Measurements from ENCODE around the gene NUAK2.

DNA sequence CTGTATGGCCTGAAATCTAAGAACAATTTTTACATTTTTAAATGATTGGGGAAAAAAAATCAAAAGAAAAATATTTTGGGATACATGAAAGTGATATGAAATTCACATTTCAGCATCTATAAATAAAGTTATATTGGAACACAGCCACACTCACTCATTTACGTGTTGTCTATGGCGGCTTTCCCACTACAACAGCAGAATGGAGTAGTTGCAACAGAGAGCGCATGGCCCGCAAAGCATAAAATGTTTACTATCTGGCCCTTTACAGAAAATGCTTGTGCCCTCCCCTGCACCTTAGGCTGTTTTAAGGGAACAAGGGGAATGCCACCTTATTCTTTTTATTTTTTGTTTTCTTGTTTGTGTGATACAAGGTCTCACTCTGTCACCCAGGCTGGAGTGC, 31.6 kb upstream of the NUAK2 start:
- TF ChIP-seq SIN3A (IDR thresholded peaks at IDR 0.05; ENCODE audit: borderline replicate concordance, insufficient read depth, low read length) = no peak
- TF ChIP-seq POLR2AphosphoS5 (IDR thresholded peaks at IDR 0.05; ENCODE audit: low read depth, low read length) = no peak
- TF ChIP-seq, protein P1, sequence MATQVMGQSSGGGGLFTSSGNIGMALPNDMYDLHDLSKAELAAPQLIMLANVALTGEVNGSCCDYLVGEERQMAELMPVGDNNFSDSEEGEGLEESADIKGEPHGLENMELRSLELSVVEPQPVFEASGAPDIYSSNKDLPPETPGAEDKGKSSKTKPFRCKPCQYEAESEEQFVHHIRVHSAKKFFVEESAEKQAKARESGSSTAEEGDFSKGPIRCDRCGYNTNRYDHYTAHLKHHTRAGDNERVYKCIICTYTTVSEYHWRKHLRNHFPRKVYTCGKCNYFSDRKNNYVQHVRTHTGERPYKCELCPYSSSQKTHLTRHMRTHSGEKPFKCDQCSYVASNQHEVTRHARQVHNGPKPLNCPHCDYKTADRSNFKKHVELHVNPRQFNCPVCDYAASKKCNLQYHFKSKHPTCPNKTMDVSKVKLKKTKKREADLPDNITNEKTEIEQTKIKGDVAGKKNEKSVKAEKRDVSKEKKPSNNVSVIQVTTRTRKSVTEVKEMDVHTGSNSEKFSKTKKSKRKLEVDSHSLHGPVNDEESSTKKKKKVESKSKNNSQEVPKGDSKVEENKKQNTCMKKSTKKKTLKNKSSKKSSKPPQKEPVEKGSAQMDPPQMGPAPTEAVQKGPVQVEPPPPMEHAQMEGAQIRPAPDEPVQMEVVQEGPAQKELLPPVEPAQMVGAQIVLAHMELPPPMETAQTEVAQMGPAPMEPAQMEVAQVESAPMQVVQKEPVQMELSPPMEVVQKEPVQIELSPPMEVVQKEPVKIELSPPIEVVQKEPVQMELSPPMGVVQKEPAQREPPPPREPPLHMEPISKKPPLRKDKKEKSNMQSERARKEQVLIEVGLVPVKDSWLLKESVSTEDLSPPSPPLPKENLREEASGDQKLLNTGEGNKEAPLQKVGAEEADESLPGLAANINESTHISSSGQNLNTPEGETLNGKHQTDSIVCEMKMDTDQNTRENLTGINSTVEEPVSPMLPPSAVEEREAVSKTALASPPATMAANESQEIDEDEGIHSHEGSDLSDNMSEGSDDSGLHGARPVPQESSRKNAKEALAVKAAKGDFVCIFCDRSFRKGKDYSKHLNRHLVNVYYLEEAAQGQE (IDR thresholded peaks at IDR 0.05; ENCODE audit: insufficient read depth in 1 of 2, low read depth in 2 of 2, low read length in 2 of 2) = no peak
- no peak for TF ChIP-seq FOXP2 (optimal IDR thresholded peaks at IDR 0.05; ENCODE audit: borderline replicate concordance, extremely low read depth, extremely low read length, insufficient read depth)
